K562 (cell line): ENCODE data around the gene ARHGAP12. TPM values are rescaled to one million over a fixed set of nuclear protein-coding genes. Genes with fewer than 3 reads are reported as not detected.

Experiments
- ATAC-seq: fragments of 200-7000 bp; cut with Tn5 transposase; 3 replicates; pipeline ENCODE4 v1.9.1; 2020; ENCODE audit warnings: moderate library complexity
- BruUV-seq: library from RNA; stranded (reverse); fragments of 400-500 nt; replicated peaks from 2 replicates; lab custom pipeline; 2021; lab: Mats Ljungman, UMichigan
- CTCF ChIA-PET: fragments of 300-600 bp; formaldehyde crosslinking; extraction: SDS; loops from one replicate; lab custom pipeline; 2021; ENCODE audit warnings: low intra/inter-chr PET ratio; lab: Yijun Ruan, JAX
- POLR2A ChIA-PET: fragments of 300-600, 350-650 bp; sonication (Branson Sonifier 250); formaldehyde crosslinking; extraction: SDS; loops from one replicate; lab custom pipeline; 2021; ENCODE audit warnings: antibody characterized with exemption, inconsistent platforms; lab: Yijun Ruan, JAX
- DNase-seq, 4 experiments: peaks; one replicate each; pipeline versions ENCODE4 v3.0.0 to v3.0.0-alpha.2; 2011 to 2018; ENCODE audit warnings: low spot score in 3 of 4, mixed read lengths in 3 of 4; ENCODE audit errors: extremely low read depth in 1 of 4
- FAIRE-seq: peaks from 2 replicates; lab custom pipeline; 2011; peaks lifted over from hg19 to GRCh38; lab: Jason Lieb, UNC
- H2AFZ ChIP-seq: 2 replicates; pipeline ENCODE4 v1.6.0; 2011; ENCODE audit warnings: low read depth, low read length, control low read depth, inconsistent platforms
- H3K27ac ChIP-seq: fragments of 200-600 bp; 3 replicates; pipeline ENCODE4 v1.8.0; 2011; ENCODE audit warnings: low read depth, mild to moderate bottlenecking, control low read depth, inconsistent platforms, low read length, moderate library complexity, mixed read lengths; ENCODE audit errors: extremely low read depth
- H3K27me3 ChIP-seq, 2 experiments: fragments of 300-600 bp in 1 of 2; 2 replicates in 1 of 2; 3 replicates in 1 of 2; pipeline versions ENCODE4 v1.6.0 to v1.8.0; 2011; ENCODE audit warnings: inconsistent platforms in 2 of 2, low read length in 2 of 2, mild to moderate bottlenecking in 1 of 2, mixed read lengths in 1 of 2, moderate library complexity in 1 of 2; ENCODE audit not compliant: control insufficient read depth in 2 of 2, insufficient read depth in 2 of 2
- H3K36me3 ChIP-seq: fragments of 300-600 bp; 3 replicates; pipeline ENCODE4 v1.8.0; 2011; ENCODE audit warnings: mild to moderate bottlenecking, low read length, inconsistent platforms; ENCODE audit not compliant: control insufficient read depth, insufficient read depth
- H3K4me1 ChIP-seq, 2 experiments: fragments of 200-600 bp in 1 of 2; replicated peaks in 1 of 2; 2 replicates in 1 of 2; 3 replicates in 1 of 2; pipeline versions ENCODE4 v1.5.1 to v1.8.0; 2011; ENCODE audit warnings: inconsistent platforms in 2 of 2, low read length in 2 of 2, mild to moderate bottlenecking in 1 of 2, mixed read lengths in 1 of 2, moderate library complexity in 1 of 2; ENCODE audit not compliant: control insufficient read depth in 2 of 2, insufficient read depth in 2 of 2
- H3K4me2 ChIP-seq: 2 replicates; pipeline ENCODE4 v1.6.1; 2011; ENCODE audit warnings: low read length, control low read depth, inconsistent platforms, mixed read lengths; ENCODE audit not compliant: insufficient read depth
- H3K4me3 ChIP-seq: fragments of 200-600 bp; sonication (generic), shearing (Covaris generic); 2 replicates; pipeline ENCODE4 v1.5.1; 2016; ENCODE audit warnings: control low read depth, inconsistent platforms
- H3K79me2 ChIP-seq: fragments of 200-600 bp; 3 replicates; pipeline ENCODE4 v1.8.0; 2011; ENCODE audit warnings: low read length, inconsistent platforms; ENCODE audit not compliant: control insufficient read depth, insufficient read depth
- H3K9ac ChIP-seq, 2 experiments: 2 replicates each; pipeline versions ENCODE4 v1.6.0 to v1.6.1; 2011; ENCODE audit warnings: low read depth in 2 of 2, low read length in 2 of 2, control low read depth in 1 of 2, inconsistent platforms in 1 of 2, mild to moderate bottlenecking in 1 of 2, mixed read lengths in 1 of 2; ENCODE audit not compliant: insufficient read depth in 1 of 2
- H3K9me1 ChIP-seq: one replicate; pipeline ENCODE4 v1.6.0; 2011; ENCODE audit warnings: inconsistent platforms, mild to moderate bottlenecking, low read length, moderate library complexity; ENCODE audit not compliant: control insufficient read depth, insufficient read depth
- H3K9me3 ChIP-seq: replicated peaks from 2 replicates; pipeline ENCODE4 v1.5.1; 2011; ENCODE audit warnings: low read depth, low read length, inconsistent platforms; ENCODE audit not compliant: control insufficient read depth, insufficient read depth
- H4K20me1 ChIP-seq: replicated peaks from 2 replicates; pipeline ENCODE4 v1.6.1; 2011; ENCODE audit warnings: low read length, inconsistent platforms, mixed read lengths; ENCODE audit not compliant: control insufficient read depth, insufficient read depth
- FOXK2 ChIP-seq, 2 experiments: fragments of 450-650 bp; IDR thresholded peaks in 1 of 2; conservative IDR thresholded peaks in 1 of 2; 2 replicates each; pipeline ENCODE4 v1.6.1; 2016; ENCODE audit warnings: low read depth in 2 of 2, mild to moderate bottlenecking in 1 of 2
- HIVEP1 ChIP-seq: fragments of 250-450 bp; sonication (Bioruptor Pico); IDR thresholded peaks from 2 replicates; pipeline ENCODE4 v1.4.0; 2020; ENCODE audit warnings: mild to moderate bottlenecking
- MTA2 ChIP-seq: fragments of 450-650 bp; IDR thresholded peaks from 2 replicates; pipeline ENCODE4 v1.6.1; 2016; ENCODE audit warnings: low read depth
- ZBTB43 ChIP-seq: sonication (generic); formaldehyde crosslinking; IDR thresholded peaks from 2 replicates; pipeline ENCODE4 v1.8.0; 2023; ENCODE audit warnings: mild to moderate bottlenecking, missing genetic modification reagents
- ZNF431 ChIP-seq: sonication (generic); formaldehyde crosslinking; IDR thresholded peaks from 2 replicates; pipeline ENCODE4 v1.8.0; 2022; ENCODE audit warnings: mild to moderate bottlenecking, missing genetic modification reagents
- WGBS: fragments of 100-300 bp; shearing (Covaris generic); methylation state at CpG from one replicate; pipeline ENCODE4 v1.1.6; 2016; ENCODE audit warnings: low coverage, mixed read lengths; ENCODE audit not compliant: insufficient coverage; ENCODE audit errors: missing lambda C conversion rate; 5-methylcytosine and 5-hydroxymethylcytosine counted together
- in situ Hi-C: fragments of 300-500 bp; cut with MboI; formaldehyde crosslinking; loops from 4 replicates; pipeline ENCODE4 v1.15.0; 2018; ENCODE audit warnings: inconsistent platforms, mixed read lengths
- intact Hi-C: fragments of 100-400 bp; cut with micrococcal nuclease; formaldehyde crosslinking; loops from 2 replicates; pipeline ENCODE4 v1.14.2; 2022
- polyA plus RNA-seq, 8 experiments: library from polyadenylated mRNA; depleted of rRNA in 4 of 8; stranded (reverse) in 5 of 8; unstranded in 3 of 8; fragments of >200 nt; fragmentation: Nextera tagmentation in 2 of 8; fragmentation: Illumina TruSeq in 1 of 8; extraction: Ambion mirVana in 2 of 8; extraction: Trizol in 1 of 8; gene quantifications; 2 replicates each; pipeline versions ENCODE4 v1.2.1 to v1.2.3, GENCODE V29; 2011 to 2014; ENCODE audit warnings: inconsistent platforms in 1 of 8, missing spikeins in 1 of 8
- total RNA-seq, 7 experiments: library from RNA; depleted of rRNA in 6 of 7; stranded (reverse); fragments of >200 nt in 6 of 7; fragmentation: Illumina TruSeq in 2 of 7; extraction: Trizol in 2 of 7; gene quantifications; 2 replicates each; pipeline versions ENCODE4 v1.2.1 to v1.2.3, GENCODE V29; 2011 to 2021; ENCODE audit warnings: low replicate concordance in 1 of 7

Gene ARHGAP12
- total and polyA plus RNA-seq, 9 of the 15 experiments (the other 6 are each of a cell fraction or from before 2014, with no cell fraction given): 4.4 to 18.7 (median 10.1) TPM

- intact Hi-C loops: no loop called here
- H3K9me1 ChIP-seq: no peaks in the 10 kb centered on the region
- no peak overlapping the region for H3K27ac ChIP-seq
- H3K4me3 ChIP-seq: no peak overlapping the region
- WGBS: 1% methylated on average over 5 of the region's 5 CpGs
- ChIA-PET CTCF (no interaction called here), POLR2A (interaction anchor here (1.4 kb wide), 1 partner anchor 11 kb away, joined by 6 read pairs; no protein-coding TSS in a partner anchor)
- H3K79me2 ChIP-seq: no peaks in the 10 kb centered on the region
- no peak overlapping the region for H3K4me2 ChIP-seq
- TF ChIP-seq ZNF431 (CRISPR knock-in tag) (peak; percentile 73; the same call in 1 of the 2 replicates), ZBTB43 (CRISPR knock-in tag) (no peak), HIVEP1 (CRISPR knock-in tag) (no peak), MTA2 (no peak), FOXK2 (conservative IDR thresholded peaks at IDR 0.05 in 1 of 2, IDR thresholded peaks at IDR 0.05 in 1 of 2; ENCODE audit: low read depth in 2 of 2) (no peak)
- H2AFZ ChIP-seq: no peak overlapping the region
- no peak overlapping the region for H3K9ac ChIP-seq
- no TSS peak for BruUV-seq
- no peaks in the 10 kb centered on the region for H3K4me1 ChIP-seq
- in situ Hi-C loops: loop anchor here (25.0 kb wide), 1 partner anchor 1039 kb away; no protein-coding TSS in a partner anchor
- ATAC-seq (no peak), FAIRE-seq (no peak), DNase-seq (no peak)
- H3K36me3 ChIP-seq: no peaks in the 10 kb centered on the region
- 0 out of 2 replicates have a peak, but pooled peaks cover 2% of the 10 kb centered on the region for H3K9me3 ChIP-seq
- H4K20me1 ChIP-seq: no peaks in the 10 kb centered on the region
- peaks cover 2 to 23% of the 10 kb centered on the region in 2 experiments; a peak in 4 of 5 replicates for H3K27me3 ChIP-seq
Measured at GRCh38 chr10:31776159-31776558, 152.5 kb downstream of the ARHGAP12 start.
